HepG2 (cell line): ENCODE measurements around the gene SUN5. TPM values are rescaled to one million over a fixed set of nuclear protein-coding genes. Genes with fewer than 3 reads are reported as not detected.

ENCODE experiments used
- CHD4 ChIP-seq: fragments of 200-600 bp; sonication (generic); IDR thresholded peaks from 2 replicates; pipeline ENCODE4 v1.7.0; 2017; ENCODE audit warnings: mild to moderate bottlenecking, low read length, borderline replicate concordance
- ELF1 ChIP-seq: sonication (generic); formaldehyde crosslinking; IDR thresholded peaks from 2 replicates; pipeline ENCODE4 v1.4.0; 2020; ENCODE audit warnings: missing genetic modification reagents
- ETV6 ChIP-seq: sonication (generic); formaldehyde crosslinking; conservative IDR thresholded peaks from 2 replicates; pipeline ENCODE4 v1.4.0; 2020; ENCODE audit warnings: missing genetic modification reagents
- FOXC1 ChIP-seq: sonication (generic); formaldehyde crosslinking; IDR thresholded peaks from 2 replicates; pipeline ENCODE4 v1.8.0; 2022; ENCODE audit warnings: mild to moderate bottlenecking, missing genetic modification reagents, borderline replicate concordance
- HMGXB4 ChIP-seq, 2 experiments: sonication (generic) in 1 of 2; formaldehyde crosslinking in 1 of 2; IDR thresholded peaks; 2 replicates each; pipeline versions ENCODE4 v1.4.0 to v1.6.1; 2018 to 2020; ENCODE audit warnings: missing genetic modification reagents in 2 of 2, borderline replicate concordance in 1 of 2, low read depth in 1 of 2, mild to moderate bottlenecking in 1 of 2, missing biosample characterization in 1 of 2
- NFKBIZ ChIP-seq: IDR thresholded peaks from 2 replicates; pipeline ENCODE4 v1.6.1; 2018; ENCODE audit warnings: missing genetic modification reagents, missing compliant biosample characterization
- NR1H2 ChIP-seq: sonication (generic); formaldehyde crosslinking; IDR thresholded peaks from 2 replicates; pipeline ENCODE4 v1.8.1; 2022; ENCODE audit warnings: low read depth, missing genetic modification reagents, borderline replicate concordance
- SOX5 ChIP-seq: IDR thresholded peaks from 2 replicates; pipeline ENCODE4 v1.6.1; 2016; ENCODE audit warnings: borderline replicate concordance
- TRAFD1 ChIP-seq: sonication (generic); formaldehyde crosslinking; IDR thresholded peaks from 2 replicates; pipeline ENCODE4 v1.5.1; 2020; ENCODE audit warnings: missing genetic modification reagents, mild to moderate bottlenecking, borderline replicate concordance
- ZMYM4 ChIP-seq: sonication (generic); formaldehyde crosslinking; IDR thresholded peaks from 2 replicates; pipeline ENCODE4 v1.8.1; 2023; ENCODE audit warnings: mild to moderate bottlenecking, missing genetic modification reagents
- ZNF274 ChIP-seq: sonication (generic); formaldehyde crosslinking; IDR thresholded peaks from 2 replicates; pipeline ENCODE4 v1.5.1; 2020; ENCODE audit warnings: mild to moderate bottlenecking, missing genetic modification reagents
- ZNF572 ChIP-seq: sonication (generic); formaldehyde crosslinking; IDR thresholded peaks from 2 replicates; pipeline ENCODE4 v1.5.1; 2020; ENCODE audit warnings: mild to moderate bottlenecking, missing genetic modification reagents
- ZNF672 ChIP-seq: sonication (generic); formaldehyde crosslinking; IDR thresholded peaks from 2 replicates; pipeline ENCODE4 v1.8.1; 2022; ENCODE audit warnings: missing genetic modification reagents
- ZNF790 ChIP-seq: sonication (generic); formaldehyde crosslinking; IDR thresholded peaks from 2 replicates; pipeline ENCODE4 v1.8.0; 2022; ENCODE audit warnings: missing genetic modification reagents, mild to moderate bottlenecking, borderline replicate concordance
- ZSCAN20 ChIP-seq: sonication (generic); formaldehyde crosslinking; IDR thresholded peaks from 2 replicates; pipeline ENCODE4 v1.4.0; 2020; ENCODE audit warnings: missing genetic modification reagents, mild to moderate bottlenecking, borderline replicate concordance
- polyA plus RNA-seq, 8 experiments: library from polyadenylated mRNA; depleted of rRNA in 3 of 8; stranded (reverse) in 7 of 8; unstranded in 1 of 8; fragments of >200 nt; fragmentation: Illumina TruSeq in 4 of 8; extraction: Trizol in 4 of 8; gene quantifications; 2 replicates each; pipeline versions ENCODE4 v1.2.1 to v1.2.3, GENCODE V29; 2011 to 2016; ENCODE audit warnings: low read depth in 4 of 8, missing spikeins in 1 of 8, mixed read lengths in 1 of 8; ENCODE audit not compliant: insufficient read depth in 1 of 8
- total RNA-seq, 5 experiments: library from RNA; depleted of rRNA; stranded (reverse); fragments of >200 nt; fragmentation: Illumina TruSeq; extraction: Trizol; gene quantifications; 2 replicates each; pipeline ENCODE4 v1.2.3, GENCODE V29; 2016; ENCODE audit warnings: low read depth in 1 of 5
- TF ChIP-seq, protein P1 (sequence below): sonication (generic); formaldehyde crosslinking; IDR thresholded peaks from 2 replicates; pipeline ENCODE4 v1.4.0; 2020; ENCODE audit warnings: missing genetic modification reagents
- TF ChIP-seq, protein P2 (sequence below): sonication (generic); formaldehyde crosslinking; IDR thresholded peaks from 2 replicates; pipeline ENCODE4 v1.8.0; 2022; ENCODE audit warnings: mild to moderate bottlenecking, missing genetic modification reagents
- TF ChIP-seq, protein P3 (sequence below): sonication (generic); formaldehyde crosslinking; IDR thresholded peaks from 2 replicates; pipeline ENCODE4 v1.5.0; 2020; ENCODE audit warnings: mild to moderate bottlenecking, missing genetic modification reagents, moderate library complexity

The SUN5 gene
- total and polyA plus RNA-seq, 2 of the 13 experiments (the other 11 are each of a cell fraction or from before 2014, with no cell fraction given): not detected

DNA sequence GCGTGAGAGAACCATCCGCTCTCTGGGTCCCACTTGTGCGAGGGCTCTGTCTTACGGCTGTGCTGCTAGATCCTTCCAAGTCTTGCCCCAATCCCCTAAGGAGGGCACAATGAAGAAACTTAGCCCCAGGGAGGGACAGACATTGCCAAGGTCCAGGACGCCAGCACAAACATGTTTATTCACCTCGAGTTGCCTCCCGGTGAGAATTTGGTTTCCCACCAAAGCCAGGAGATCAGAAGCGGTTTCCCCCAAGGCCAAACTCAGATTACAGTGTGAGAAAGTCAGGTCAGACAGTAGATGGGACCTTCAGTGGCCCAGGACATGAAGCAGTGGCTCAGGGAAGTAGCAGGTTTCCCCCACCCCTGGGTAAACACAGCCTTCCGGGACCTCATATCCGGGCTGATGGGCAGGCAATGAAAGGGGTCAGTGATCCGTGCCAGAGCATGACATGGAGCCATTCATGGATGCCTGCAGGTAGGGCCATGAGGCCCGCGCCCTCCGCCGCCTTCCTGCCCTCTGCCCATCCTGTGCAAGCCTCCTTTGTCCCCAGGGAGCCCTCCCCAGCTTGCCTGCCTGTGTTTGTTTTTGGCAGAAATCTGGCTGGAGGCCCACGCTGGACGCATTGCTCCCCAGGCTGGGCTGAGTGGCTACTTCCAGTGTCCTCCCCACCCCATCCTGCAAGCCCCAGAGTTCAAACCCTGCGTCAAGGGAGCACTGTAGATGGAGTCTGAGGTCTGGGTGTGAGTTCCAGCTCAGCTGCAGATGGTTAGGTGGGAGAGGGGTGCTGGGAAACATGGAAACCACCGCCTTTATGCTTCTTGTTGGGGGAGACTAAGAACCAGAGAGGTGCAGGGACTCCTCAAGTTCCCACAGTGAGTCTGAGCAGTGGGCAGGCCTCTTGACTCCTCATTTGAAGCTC is 5.2 kb upstream of the SUN5 start (continued):
- TF ChIP-seq ETV6 (CRISPR knock-in tag) (peak; percentile 99), ZNF672 (CRISPR knock-in tag) (no peak), ZMYM4 (peak; percentile 89; the same call in 1 of the 2 replicates), ZSCAN20 (0 out of 2 replicates have a peak, but pooled peaks have one; percentile 52), NFKBIZ (CRISPR knock-in tag) (peak; percentile 93), CHD4 (peak; percentile 22; the same call in 1 of the 2 replicates), TRAFD1 (no peak), ZNF274 (CRISPR knock-in tag) (peak; percentile 86), SOX5 (CRISPR knock-in tag) (peak; percentile 94), FOXC1 (peak; percentile 57), HMGXB4 (CRISPR knock-in tag; IDR thresholded peaks at IDR 0.05; ENCODE audit: borderline replicate concordance in 1 of 2, low read depth in 1 of 2) (peak in 1 of 2 experiments; percentile 75; a peak in 1 of 4 replicates), ZNF572 (CRISPR knock-in tag) (no peak; the same call in 1 of the 2 replicates), ZNF790 (CRISPR knock-in tag) (0 out of 2 replicates have a peak, but pooled peaks have one; percentile 37), NR1H2 (CRISPR knock-in tag) (peak; percentile 91; the same call in 1 of the 2 replicates), ELF1 (CRISPR knock-in tag) (peak; percentile 91)
- TF ChIP-seq, protein P1, sequence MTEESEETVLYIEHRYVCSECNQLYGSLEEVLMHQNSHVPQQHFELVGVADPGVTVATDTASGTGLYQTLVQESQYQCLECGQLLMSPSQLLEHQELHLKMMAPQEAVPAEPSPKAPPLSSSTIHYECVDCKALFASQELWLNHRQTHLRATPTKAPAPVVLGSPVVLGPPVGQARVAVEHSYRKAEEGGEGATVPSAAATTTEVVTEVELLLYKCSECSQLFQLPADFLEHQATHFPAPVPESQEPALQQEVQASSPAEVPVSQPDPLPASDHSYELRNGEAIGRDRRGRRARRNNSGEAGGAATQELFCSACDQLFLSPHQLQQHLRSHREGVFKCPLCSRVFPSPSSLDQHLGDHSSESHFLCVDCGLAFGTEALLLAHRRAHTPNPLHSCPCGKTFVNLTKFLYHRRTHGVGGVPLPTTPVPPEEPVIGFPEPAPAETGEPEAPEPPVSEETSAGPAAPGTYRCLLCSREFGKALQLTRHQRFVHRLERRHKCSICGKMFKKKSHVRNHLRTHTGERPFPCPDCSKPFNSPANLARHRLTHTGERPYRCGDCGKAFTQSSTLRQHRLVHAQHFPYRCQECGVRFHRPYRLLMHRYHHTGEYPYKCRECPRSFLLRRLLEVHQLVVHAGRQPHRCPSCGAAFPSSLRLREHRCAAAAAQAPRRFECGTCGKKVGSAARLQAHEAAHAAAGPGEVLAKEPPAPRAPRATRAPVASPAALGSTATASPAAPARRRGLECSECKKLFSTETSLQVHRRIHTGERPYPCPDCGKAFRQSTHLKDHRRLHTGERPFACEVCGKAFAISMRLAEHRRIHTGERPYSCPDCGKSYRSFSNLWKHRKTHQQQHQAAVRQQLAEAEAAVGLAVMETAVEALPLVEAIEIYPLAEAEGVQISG (CRISPR knock-in tag): peak; percentile 74
- TF ChIP-seq, protein P2, sequence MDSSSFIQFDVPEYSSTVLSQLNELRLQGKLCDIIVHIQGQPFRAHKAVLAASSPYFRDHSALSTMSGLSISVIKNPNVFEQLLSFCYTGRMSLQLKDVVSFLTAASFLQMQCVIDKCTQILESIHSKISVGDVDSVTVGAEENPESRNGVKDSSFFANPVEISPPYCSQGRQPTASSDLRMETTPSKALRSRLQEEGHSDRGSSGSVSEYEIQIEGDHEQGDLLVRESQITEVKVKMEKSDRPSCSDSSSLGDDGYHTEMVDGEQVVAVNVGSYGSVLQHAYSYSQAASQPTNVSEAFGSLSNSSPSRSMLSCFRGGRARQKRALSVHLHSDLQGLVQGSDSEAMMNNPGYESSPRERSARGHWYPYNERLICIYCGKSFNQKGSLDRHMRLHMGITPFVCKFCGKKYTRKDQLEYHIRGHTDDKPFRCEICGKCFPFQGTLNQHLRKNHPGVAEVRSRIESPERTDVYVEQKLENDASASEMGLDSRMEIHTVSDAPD: peak; percentile 100
- TF ChIP-seq, protein P3, sequence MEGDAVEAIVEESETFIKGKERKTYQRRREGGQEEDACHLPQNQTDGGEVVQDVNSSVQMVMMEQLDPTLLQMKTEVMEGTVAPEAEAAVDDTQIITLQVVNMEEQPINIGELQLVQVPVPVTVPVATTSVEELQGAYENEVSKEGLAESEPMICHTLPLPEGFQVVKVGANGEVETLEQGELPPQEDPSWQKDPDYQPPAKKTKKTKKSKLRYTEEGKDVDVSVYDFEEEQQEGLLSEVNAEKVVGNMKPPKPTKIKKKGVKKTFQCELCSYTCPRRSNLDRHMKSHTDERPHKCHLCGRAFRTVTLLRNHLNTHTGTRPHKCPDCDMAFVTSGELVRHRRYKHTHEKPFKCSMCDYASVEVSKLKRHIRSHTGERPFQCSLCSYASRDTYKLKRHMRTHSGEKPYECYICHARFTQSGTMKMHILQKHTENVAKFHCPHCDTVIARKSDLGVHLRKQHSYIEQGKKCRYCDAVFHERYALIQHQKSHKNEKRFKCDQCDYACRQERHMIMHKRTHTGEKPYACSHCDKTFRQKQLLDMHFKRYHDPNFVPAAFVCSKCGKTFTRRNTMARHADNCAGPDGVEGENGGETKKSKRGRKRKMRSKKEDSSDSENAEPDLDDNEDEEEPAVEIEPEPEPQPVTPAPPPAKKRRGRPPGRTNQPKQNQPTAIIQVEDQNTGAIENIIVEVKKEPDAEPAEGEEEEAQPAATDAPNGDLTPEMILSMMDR (CRISPR knock-in tag): 0 out of 2 replicates have a peak, but pooled peaks have one; percentile 9
